ENCODE data around the gene TRIM59.

DNA sequence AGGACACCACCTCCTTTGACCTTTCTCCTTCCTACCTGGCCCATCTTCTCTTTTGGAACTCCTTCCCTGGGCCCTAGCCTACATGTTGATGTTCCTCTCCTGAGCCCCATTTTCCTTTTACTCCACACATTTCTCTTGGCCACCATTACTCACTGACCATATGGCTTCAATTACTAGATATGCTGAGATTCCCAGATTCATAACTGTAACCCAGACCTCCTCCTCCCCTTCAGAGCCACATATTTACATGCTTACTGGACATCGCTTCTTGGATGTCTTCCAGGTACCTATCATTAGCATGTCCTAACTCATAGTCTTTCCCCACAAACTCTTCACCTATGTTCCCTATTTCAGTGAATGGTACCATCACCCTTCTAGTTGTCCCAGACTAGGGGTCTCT lies 24.4 kb upstream of the TRIM59 start:
- TF ChIP-seq, protein P1, sequence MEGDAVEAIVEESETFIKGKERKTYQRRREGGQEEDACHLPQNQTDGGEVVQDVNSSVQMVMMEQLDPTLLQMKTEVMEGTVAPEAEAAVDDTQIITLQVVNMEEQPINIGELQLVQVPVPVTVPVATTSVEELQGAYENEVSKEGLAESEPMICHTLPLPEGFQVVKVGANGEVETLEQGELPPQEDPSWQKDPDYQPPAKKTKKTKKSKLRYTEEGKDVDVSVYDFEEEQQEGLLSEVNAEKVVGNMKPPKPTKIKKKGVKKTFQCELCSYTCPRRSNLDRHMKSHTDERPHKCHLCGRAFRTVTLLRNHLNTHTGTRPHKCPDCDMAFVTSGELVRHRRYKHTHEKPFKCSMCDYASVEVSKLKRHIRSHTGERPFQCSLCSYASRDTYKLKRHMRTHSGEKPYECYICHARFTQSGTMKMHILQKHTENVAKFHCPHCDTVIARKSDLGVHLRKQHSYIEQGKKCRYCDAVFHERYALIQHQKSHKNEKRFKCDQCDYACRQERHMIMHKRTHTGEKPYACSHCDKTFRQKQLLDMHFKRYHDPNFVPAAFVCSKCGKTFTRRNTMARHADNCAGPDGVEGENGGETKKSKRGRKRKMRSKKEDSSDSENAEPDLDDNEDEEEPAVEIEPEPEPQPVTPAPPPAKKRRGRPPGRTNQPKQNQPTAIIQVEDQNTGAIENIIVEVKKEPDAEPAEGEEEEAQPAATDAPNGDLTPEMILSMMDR (conservative IDR thresholded peaks at IDR 0.05; ENCODE audit: low read depth, low read length) = no peak
- no peak for TF ChIP-seq CEBPB (IDR thresholded peaks at IDR 0.05; ENCODE audit: low read depth, low read length)
- no peak for TF ChIP-seq POLR2A (IDR thresholded peaks at IDR 0.05; ENCODE audit: low read depth, low read length)
- TF ChIP-seq, protein P2, sequence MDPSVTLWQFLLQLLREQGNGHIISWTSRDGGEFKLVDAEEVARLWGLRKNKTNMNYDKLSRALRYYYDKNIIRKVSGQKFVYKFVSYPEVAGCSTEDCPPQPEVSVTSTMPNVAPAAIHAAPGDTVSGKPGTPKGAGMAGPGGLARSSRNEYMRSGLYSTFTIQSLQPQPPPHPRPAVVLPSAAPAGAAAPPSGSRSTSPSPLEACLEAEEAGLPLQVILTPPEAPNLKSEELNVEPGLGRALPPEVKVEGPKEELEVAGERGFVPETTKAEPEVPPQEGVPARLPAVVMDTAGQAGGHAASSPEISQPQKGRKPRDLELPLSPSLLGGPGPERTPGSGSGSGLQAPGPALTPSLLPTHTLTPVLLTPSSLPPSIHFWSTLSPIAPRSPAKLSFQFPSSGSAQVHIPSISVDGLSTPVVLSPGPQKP (IDR thresholded peaks at IDR 0.05; ENCODE audit: borderline replicate concordance, low read depth, low read length) = no peak
- no peak for TF ChIP-seq SMC3 (IDR thresholded peaks at IDR 0.05; ENCODE audit: low read depth, low read length)
- TF ChIP-seq NFE2L2 (IDR thresholded peaks at IDR 0.05; ENCODE audit: low read depth, low read length) = no peak
- no peak for TF ChIP-seq CHD1 (IDR thresholded peaks at IDR 0.05; ENCODE audit: low read depth, low read length)
- no peak; the same call in 1 of the 2 replicates for TF ChIP-seq FOS (IDR thresholded peaks at IDR 0.05; ENCODE audit: low read depth, low read length)
